ENCODE data around the gene GALNT15. TPM values are rescaled to one million over a fixed set of nuclear protein-coding genes. Genes with fewer than 3 reads are reported as not detected.
A peak's percentile ranks its signal among the peaks of the same experiment; 100 is the strongest.

GALNT15 gene
- total and polyA plus RNA-seq, 12 donors: 0.55 to 30.5 (median 4.3) TPM

- no peak for TF ChIP-seq CTCF (IDR thresholded peaks at IDR 0.05)
- Histone ChIP-seq H3K4me1 (peaks cover 0 to 5% (median 0%) of the 10 kb centered on the region in 9 donors), H3K9me3 (no peaks in the 10 kb centered on the region), H3K36me3 (no peaks in the 10 kb centered on the region), H3K27ac (no peak overlapping the region), H3K4me3 (no peak overlapping the region), H3K27me3 (no peaks in the 10 kb centered on the region)
- DNase-seq (no peak), ATAC-seq (no peak)
- intact Hi-C loops (cut with DNase I): loop anchor here in 2 of 10 donors (10.0 kb wide), 2 partner anchors 56 to 364 kb away; no protein-coding TSS in a partner anchor
These were observed 14.7 kb downstream of the GALNT15 start for GRCh38 chr3:16189201-16189600.

GRCh38 chr3:16190704-16191103, 16.2 kb downstream of the GALNT15 start:
- Histone ChIP-seq H3K4me3 (no peak overlapping the region), H3K27ac (no peak overlapping the region), H3K9me3 (no peaks in the 10 kb centered on the region), H3K27me3 (no peaks in the 10 kb centered on the region), H3K4me1 (peaks cover 0 to 5% (median 0%) of the 10 kb centered on the region in 9 donors), H3K36me3 (no peaks in the 10 kb centered on the region)
- 74 to 76% methylated on average over 6 of the region's 6 CpGs for WGBS, 2 donors
- DNase-seq (no peak), ATAC-seq (peak in 1 of 8 donors; percentile 63)
- no peak for TF ChIP-seq CTCF (IDR thresholded peaks at IDR 0.05)
- intact Hi-C loops (cut with DNase I): loop anchor here in 1 of 10 donors (5.0 kb wide), 1 partner anchor 37 kb away; no protein-coding TSS in a partner anchor

GRCh38 chr3:16191591-16191990, 17.1 kb downstream of the GALNT15 start:
- no peak for ATAC-seq
- no peaks in the 10 kb centered on the region for H3K36me3 ChIP-seq
- DNase-seq: no peak
- TF ChIP-seq CTCF (IDR thresholded peaks at IDR 0.05): no peak
- intact Hi-C loops (cut with DNase I): loop anchor here in 1 of 10 donors (5.0 kb wide), 1 partner anchor 36 kb away; no protein-coding TSS in a partner anchor
- no peak overlapping the region for H3K27ac ChIP-seq
- no peak overlapping the region for H3K4me3 ChIP-seq
- H3K4me1 ChIP-seq: peaks cover 0 to 5% (median 0%) of the 10 kb centered on the region in 9 donors
- H3K9me3 ChIP-seq: no peaks in the 10 kb centered on the region
- no peaks in the 10 kb centered on the region for H3K27me3 ChIP-seq

GRCh38 chr3:16192176-16192811, 17.8 kb downstream of the GALNT15 start:
- no peak for DNase-seq
- Histone ChIP-seq H3K27me3 (no peaks in the 10 kb centered on the region), H3K4me1 (peaks cover 0 to 5% (median 0%) of the 10 kb centered on the region in 9 donors), H3K9me3 (no peaks in the 10 kb centered on the region), H3K36me3 (no peaks in the 10 kb centered on the region), H3K27ac (no peak overlapping the region), H3K4me3 (no peak overlapping the region)
- no peak for TF ChIP-seq CTCF (IDR thresholded peaks at IDR 0.05)
- ATAC-seq: no peak
- WGBS, 2 donors: 63 to 64% methylated on average over 5 of the region's 5 CpGs
- intact Hi-C loops (cut with DNase I): loop anchor here in 1 of 10 donors (5.0 kb wide), 1 partner anchor 35 kb away; no protein-coding TSS in a partner anchor
